ENCODE data around the gene SETD9. TPM values are rescaled to one million over a fixed set of nuclear protein-coding genes. Genes with fewer than 3 reads are reported as not detected.

Gene SETD9
- total RNA-seq, 2 donors from 2014 or later, result 4.5 to 12.1 TPM

DNA sequence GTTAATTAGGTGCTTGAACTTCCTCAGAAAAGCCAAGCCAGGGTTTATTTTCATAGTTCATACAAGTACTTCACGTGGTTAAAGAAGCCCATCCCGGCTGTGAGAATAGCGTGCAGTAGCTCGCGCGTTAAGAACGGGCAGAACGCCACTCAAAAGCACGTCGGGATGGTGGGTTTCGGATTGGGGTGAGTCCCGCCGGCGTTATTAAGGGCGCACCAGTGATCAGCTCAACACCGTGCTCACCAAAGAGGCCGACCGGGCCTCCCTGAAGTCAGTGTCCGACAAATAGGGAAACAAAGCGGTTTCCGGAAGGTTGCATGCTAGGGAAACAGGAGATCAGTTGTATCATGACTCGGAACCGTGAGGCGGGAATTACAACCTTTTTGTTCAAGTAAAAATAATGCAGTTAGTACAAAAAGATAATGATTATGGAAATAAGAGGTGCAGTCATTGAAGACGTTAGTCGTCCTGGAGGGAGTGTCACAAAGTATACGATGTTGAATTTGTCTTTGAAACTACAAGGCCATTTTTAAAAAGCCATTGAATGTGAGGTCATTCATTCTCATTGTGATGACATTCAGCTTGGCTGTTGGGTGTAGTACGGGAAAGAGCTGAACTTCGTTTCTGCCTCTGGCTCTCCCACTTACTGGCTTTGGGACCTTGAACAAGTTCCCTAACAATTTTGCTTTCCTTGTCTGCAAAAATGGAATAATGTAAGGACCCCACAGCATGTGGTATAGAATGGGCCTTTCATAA lies 992 bp downstream of the SETD9 start:
- H3K27ac Mint-ChIP-seq, result peak overlapping the region; percentile 94 to 99
- no peak for DNase-seq (ENCODE audit: low spot score)
- H3K36me3 Mint-ChIP-seq, result no peaks in the 10 kb centered on the region
- peaks cover 21 to 23% of the 10 kb centered on the region in 2 donors for H3K4me1 Mint-ChIP-seq (ENCODE audit: low read depth in 2 of 2)
- no peaks in the 10 kb centered on the region for H3K9me3 Mint-ChIP-seq
- ATAC-seq, result peak; percentile 3 to 35
- peaks cover 5 to 7% of the 10 kb centered on the region in 2 donors for H3K27me3 Mint-ChIP-seq
- H3K4me3 Mint-ChIP-seq, result peak overlapping the region; percentile 95

DNA sequence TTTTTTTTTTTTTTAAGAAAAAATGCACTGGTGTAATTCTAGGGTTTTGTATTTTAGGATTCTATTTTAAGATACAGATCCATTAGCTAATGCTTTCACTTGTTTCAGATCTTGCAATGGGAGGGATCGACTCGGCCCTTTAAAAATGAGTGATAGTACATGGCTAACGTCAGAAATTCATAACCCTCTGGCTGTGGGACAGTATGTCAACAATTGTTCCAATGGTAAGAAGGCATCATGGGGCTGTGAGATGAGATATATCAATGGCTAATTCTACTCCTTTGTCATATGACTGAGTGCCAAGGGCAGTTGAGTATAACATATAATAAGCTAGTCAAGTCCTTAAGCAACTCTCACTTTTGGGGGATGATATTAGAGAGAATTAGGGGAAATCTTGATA lies 4.4 kb downstream of the SETD9 start:
- peaks cover 22 to 24% of the 10 kb centered on the region in 2 donors for H3K4me1 Mint-ChIP-seq (ENCODE audit: low read depth in 2 of 2)
- H3K4me3 Mint-ChIP-seq, result no peak overlapping the region
- H3K9me3 Mint-ChIP-seq, result no peaks in the 10 kb centered on the region

DNA sequence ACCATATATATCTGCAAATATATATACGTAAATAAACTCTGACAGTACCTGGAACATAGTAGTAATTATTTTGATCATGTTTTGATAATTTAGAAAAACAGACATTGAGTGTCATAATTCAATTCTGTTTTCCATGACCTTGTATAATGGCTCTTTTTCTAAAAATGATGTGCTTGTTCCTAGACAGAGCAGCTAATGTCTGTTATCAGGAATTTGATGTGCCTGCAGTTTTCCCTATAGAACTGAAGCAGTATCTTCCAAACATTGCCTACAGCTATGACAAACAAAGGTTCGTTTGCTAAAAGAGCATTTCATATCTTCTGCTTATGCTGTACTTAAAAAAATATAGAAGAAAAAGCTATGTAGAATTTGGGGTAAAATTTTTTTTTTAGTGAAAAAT lies 5.3 kb downstream of the SETD9 start:
- Mint-ChIP-seq H3K9me3 (no peaks in the 10 kb centered on the region), H3K36me3 (no peaks in the 10 kb centered on the region), H3K27ac (no peak overlapping the region), H3K4me1 (ENCODE audit: low read depth in 2 of 2) (peaks cover 18 to 21% of the 10 kb centered on the region in 2 donors), H3K4me3 (no peak overlapping the region), H3K27me3 (no peaks in the 10 kb centered on the region)
- DNase-seq (ENCODE audit: low spot score), result no peak
- ATAC-seq, result no peak

More for the DNA sequence above, 4.4 kb downstream of the SETD9 start:
- no peaks in the 10 kb centered on the region for H3K27me3 Mint-ChIP-seq
- ATAC-seq, result no peak
- no peak for DNase-seq (ENCODE audit: low spot score)
- H3K27ac Mint-ChIP-seq, result no peak overlapping the region
- H3K36me3 Mint-ChIP-seq, result no peaks in the 10 kb centered on the region

DNA sequence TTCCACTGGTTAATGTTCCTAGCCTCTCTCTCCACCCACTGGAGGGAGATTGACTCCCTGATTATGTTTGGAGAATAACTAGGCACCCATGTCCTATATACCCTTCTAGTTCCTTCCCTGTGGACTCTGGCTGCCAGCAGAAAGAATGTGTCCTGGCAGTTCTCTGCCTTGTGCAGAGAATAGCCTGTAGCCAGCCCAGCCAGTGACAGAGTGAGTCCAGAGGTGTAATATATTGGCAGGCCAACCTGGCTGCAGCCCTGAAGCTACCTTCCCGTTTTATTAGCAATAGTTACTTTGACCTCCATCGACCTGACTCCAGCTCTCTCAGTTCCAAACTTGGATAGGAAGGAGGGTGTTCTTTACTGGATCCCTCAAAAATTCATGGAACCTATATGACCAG lies 8.1 kb downstream of the SETD9 start:
- DNase-seq (ENCODE audit: low spot score) (no peak), ATAC-seq (no peak)
- Mint-ChIP-seq H3K4me3 (no peak overlapping the region), H3K4me1 (ENCODE audit: low read depth in 2 of 2) (peaks cover 6 to 7% of the 10 kb centered on the region in 2 donors), H3K27me3 (no peaks in the 10 kb centered on the region), H3K27ac (no peak overlapping the region), H3K36me3 (peaks cover 4% of the 10 kb centered on the region), H3K9me3 (no peaks in the 10 kb centered on the region)

DNA sequence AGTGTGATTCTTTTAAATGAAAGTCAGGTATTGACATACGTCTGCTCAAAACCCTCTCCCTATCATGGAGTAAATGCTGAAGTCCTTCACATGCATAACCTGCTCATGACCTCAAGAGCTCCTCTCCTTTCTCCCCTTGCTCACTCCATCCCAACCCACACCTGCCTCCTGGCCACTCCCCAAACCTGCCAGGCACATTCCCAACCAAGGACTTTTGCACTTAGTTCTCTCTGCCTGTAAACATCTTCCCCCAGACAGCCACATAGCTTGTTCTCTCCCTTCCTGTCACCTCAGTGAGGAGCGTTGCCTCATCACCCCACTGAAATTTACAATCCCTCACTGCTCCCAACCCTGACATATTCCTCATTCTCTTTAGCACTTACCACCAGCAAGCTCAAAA lies 8.7 kb downstream of the SETD9 start:
- peaks cover 6 to 7% of the 10 kb centered on the region in 2 donors for H3K4me1 Mint-ChIP-seq (ENCODE audit: low read depth in 2 of 2)
- H3K27ac Mint-ChIP-seq, result no peak overlapping the region
- H3K4me3 Mint-ChIP-seq, result no peak overlapping the region

DNA sequence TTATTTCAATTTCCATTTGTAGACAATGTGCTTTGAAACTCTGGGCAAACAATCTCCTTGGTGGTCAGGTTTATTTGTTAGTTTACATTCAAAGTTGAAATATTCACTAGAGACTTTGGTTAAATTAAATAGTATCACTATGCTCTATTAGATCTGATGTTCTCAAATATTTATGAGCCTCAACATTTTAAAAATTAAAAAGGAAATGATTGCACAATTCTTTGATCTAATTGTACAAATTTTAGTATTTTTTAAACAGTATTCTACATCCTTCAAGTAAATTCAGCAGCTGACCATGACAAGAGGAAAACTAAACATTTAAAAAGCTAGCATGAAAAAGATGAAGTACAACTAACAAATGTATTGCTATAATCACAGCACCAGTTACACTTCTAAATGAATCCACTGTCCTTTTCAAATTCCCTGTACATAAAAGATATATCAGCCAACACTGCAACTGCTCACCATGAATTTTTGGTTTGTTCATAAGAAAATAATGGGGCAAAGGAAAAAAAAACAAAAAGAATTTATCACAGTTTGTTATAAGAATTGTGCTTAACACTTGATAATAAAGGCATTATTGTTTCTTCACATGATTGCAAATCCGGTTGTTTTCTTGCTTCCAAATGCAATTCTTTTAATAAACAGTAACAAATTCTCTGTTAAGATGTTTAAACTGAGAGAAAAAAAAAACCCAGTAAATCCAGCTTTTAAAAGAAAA lies 10.7 kb downstream of the SETD9 start:
- ATAC-seq, result no peak
- Mint-ChIP-seq H3K27ac (no peak overlapping the region), H3K4me1 (ENCODE audit: low read depth in 2 of 2) (peaks cover 6 to 7% of the 10 kb centered on the region in 2 donors), H3K27me3 (no peaks in the 10 kb centered on the region), H3K4me3 (no peak overlapping the region), H3K9me3 (no peaks in the 10 kb centered on the region), H3K36me3 (peaks cover 14% of the 10 kb centered on the region)
- no peak for DNase-seq (ENCODE audit: low spot score)

More for the DNA sequence above, 8.7 kb downstream of the SETD9 start:
- Mint-ChIP-seq H3K36me3 (peaks cover 8% of the 10 kb centered on the region), H3K27me3 (no peaks in the 10 kb centered on the region), H3K9me3 (no peaks in the 10 kb centered on the region)
- no peak for DNase-seq (ENCODE audit: low spot score)
- no peak for ATAC-seq

DNA sequence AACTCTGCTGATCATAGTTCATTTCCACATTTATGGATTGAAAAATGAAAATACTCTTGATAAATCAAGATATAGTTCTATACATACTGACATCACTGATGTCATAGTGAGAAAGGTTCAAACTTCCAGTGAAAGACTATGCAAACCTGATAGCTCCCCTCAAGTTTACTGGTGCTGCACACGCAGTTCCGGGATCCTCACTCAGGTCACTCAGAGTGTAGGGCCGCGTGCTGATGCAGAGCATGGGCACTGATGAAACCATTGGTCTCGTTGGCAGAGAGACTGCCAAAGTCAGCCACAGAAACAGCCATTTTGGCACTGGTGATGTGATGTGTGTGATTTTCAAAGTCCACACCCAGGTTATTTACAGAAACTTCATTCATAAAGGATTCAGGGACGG lies 13.5 kb downstream of the SETD9 start:
- no peaks in the 10 kb centered on the region for H3K27me3 Mint-ChIP-seq
- ATAC-seq (no peak), DNase-seq (ENCODE audit: low spot score) (no peak)
- peaks cover 16% of the 10 kb centered on the region for H3K36me3 Mint-ChIP-seq
- H3K4me3 Mint-ChIP-seq, result no peak overlapping the region
- H3K4me1 Mint-ChIP-seq (ENCODE audit: low read depth in 2 of 2), result peaks cover 6 to 7% of the 10 kb centered on the region in 2 donors
- no peak overlapping the region for H3K27ac Mint-ChIP-seq
- H3K9me3 Mint-ChIP-seq, result no peaks in the 10 kb centered on the region

DNA sequence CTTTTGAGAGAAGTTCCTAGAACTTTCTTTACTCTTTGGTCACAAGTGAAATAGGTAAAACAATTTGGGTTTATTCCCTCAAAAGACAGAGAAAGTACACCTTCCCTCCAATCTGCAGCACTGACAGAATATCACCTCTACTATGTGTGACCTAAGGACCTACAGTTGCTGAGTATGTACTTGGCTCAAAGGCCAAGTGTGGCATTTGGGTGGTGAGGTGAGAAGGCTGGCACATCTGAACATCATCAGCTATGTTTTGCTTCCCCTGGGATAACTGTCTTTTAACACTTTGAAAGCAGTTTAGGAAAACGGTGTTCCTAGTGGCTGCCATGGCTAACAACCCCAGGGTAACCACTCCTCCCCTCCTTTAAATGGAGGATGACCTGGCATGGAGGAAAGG lies 24.9 kb downstream of the SETD9 start:
- H3K4me1 Mint-ChIP-seq (ENCODE audit: low read depth in 2 of 2), result no peaks in the 10 kb centered on the region
- H3K9me3 Mint-ChIP-seq, result no peaks in the 10 kb centered on the region

DNA sequence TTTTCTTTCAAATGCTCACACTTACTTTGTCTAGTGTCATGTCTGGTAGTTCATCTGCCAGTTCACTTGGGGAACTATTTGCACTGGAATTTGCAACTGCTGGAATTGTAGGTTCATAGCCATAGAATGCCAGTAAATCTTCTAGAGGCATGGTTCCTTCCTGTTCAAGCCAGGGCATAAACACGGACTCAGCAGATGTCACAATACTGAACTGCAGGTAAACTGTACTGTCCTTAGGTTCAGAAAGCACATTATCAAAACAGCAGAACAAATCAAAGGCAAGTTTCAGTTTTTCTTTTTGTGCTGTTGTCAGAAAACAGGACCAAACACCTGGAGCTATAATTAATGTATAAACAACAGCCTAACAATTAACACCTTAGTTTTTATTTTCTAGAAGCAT lies 29.5 kb downstream of the SETD9 start:
- peaks cover 3 to 14% of the 10 kb centered on the region in 2 donors for H3K4me1 Mint-ChIP-seq (ENCODE audit: low read depth in 2 of 2)
- ATAC-seq (no peak), DNase-seq (ENCODE audit: low spot score) (no peak)
- H3K9me3 Mint-ChIP-seq, result no peaks in the 10 kb centered on the region
- peaks cover 29% of the 10 kb centered on the region for H3K36me3 Mint-ChIP-seq
- H3K27ac Mint-ChIP-seq, result no peak overlapping the region
- no peaks in the 10 kb centered on the region for H3K27me3 Mint-ChIP-seq
- H3K4me3 Mint-ChIP-seq, result no peak overlapping the region

More for the DNA sequence above, 24.9 kb downstream of the SETD9 start:
- DNase-seq (ENCODE audit: low spot score) (no peak), ATAC-seq (no peak)
- Mint-ChIP-seq H3K4me3 (no peak overlapping the region), H3K27me3 (no peaks in the 10 kb centered on the region), H3K36me3 (peaks cover 8% of the 10 kb centered on the region), H3K27ac (no peak overlapping the region)

DNA sequence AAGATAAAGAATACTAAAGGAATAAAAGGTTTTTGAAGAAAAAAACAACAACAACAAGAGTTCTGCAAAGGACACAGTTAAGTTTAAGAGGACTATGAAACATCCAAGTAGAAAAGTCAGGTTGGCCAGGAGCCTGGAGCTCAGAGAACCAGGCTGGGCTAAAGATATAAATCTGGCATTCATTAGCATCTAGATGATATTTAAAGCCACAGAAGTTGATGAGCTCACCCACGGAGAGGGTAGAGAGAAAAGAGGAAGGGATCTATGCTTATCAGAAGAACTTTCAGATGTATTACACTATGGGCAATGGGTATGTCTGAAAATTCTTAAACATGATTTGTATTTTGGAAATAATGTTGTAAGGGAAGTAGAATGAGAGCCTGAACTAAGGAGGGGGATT lies 32.6 kb downstream of the SETD9 start:
- H3K27ac Mint-ChIP-seq, result no peak overlapping the region
- peaks cover 31% of the 10 kb centered on the region for H3K36me3 Mint-ChIP-seq
- no peaks in the 10 kb centered on the region for H3K9me3 Mint-ChIP-seq
- peaks cover 3 to 14% of the 10 kb centered on the region in 2 donors for H3K4me1 Mint-ChIP-seq (ENCODE audit: low read depth in 2 of 2)
- H3K27me3 Mint-ChIP-seq, result no peaks in the 10 kb centered on the region
- H3K4me3 Mint-ChIP-seq, result no peak overlapping the region
- DNase-seq (ENCODE audit: low spot score) (no peak), ATAC-seq (no peak)

DNA sequence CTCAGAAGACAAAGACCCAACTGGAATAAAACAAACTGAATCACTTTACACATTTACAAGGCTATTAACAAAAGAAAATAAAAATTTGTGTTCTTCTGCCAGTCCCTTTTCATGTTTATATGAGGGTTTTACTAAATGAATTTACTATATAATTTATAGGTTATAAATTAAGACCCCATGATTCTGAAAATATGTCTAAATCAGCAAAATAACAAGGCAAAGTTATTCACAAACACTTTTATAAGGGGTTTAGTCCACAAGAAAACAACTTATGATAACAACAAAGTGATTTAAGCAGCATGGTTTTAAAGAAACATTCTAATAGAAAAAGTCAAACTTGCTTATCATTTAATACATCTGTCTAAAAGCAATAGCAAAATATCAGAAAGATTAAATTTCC lies 37.7 kb downstream of the SETD9 start:
- no peak for DNase-seq (ENCODE audit: low spot score)
- H3K4me1 Mint-ChIP-seq (ENCODE audit: low read depth in 2 of 2), result peaks cover 13 to 22% of the 10 kb centered on the region in 2 donors
- no peak overlapping the region for H3K4me3 Mint-ChIP-seq
- no peaks in the 10 kb centered on the region for H3K27me3 Mint-ChIP-seq
- no peak overlapping the region for H3K27ac Mint-ChIP-seq
- peaks cover 20% of the 10 kb centered on the region for H3K36me3 Mint-ChIP-seq
- no peaks in the 10 kb centered on the region for H3K9me3 Mint-ChIP-seq
- ATAC-seq, result no peak

DNA sequence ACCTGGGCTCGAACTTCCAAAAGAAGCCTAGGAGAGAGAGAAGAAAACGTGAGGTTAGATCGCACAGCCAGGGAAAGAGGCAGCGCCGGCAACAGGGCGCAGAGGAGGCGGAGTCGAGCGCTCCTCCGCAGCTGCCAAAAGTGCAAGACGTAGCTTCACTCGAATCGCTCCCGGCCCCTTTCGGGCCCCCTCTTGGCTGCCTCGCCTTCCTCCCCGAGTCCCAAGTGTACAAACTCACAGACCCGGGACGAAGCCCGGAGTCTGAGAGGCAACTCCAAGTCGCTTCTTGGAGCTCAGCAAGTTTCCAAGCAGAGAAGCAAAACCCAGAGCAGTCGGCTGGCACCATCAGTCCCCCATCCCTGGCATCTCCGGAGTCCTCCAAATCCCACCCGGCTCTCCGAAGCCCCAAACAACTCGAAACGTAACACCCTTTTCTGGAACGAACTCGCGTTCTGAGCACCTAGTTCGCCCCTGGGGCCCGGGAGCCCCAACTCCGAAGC lies 41.3 kb downstream of the SETD9 start:
- peak in 1 of 2 donors; percentile 44 for ATAC-seq
- DNase-seq (ENCODE audit: low spot score), result no peak
- H3K36me3 Mint-ChIP-seq, result peaks cover 9% of the 10 kb centered on the region
- peaks cover 18 to 26% of the 10 kb centered on the region in 2 donors for H3K4me1 Mint-ChIP-seq (ENCODE audit: low read depth in 2 of 2)
- peak overlapping the region; percentile 61 to 82 for H3K27ac Mint-ChIP-seq
- H3K9me3 Mint-ChIP-seq, result no peaks in the 10 kb centered on the region
- peaks cover 13 to 23% of the 10 kb centered on the region in 2 donors for H3K27me3 Mint-ChIP-seq
- peak overlapping the region; percentile 89 for H3K4me3 Mint-ChIP-seq

DNA sequence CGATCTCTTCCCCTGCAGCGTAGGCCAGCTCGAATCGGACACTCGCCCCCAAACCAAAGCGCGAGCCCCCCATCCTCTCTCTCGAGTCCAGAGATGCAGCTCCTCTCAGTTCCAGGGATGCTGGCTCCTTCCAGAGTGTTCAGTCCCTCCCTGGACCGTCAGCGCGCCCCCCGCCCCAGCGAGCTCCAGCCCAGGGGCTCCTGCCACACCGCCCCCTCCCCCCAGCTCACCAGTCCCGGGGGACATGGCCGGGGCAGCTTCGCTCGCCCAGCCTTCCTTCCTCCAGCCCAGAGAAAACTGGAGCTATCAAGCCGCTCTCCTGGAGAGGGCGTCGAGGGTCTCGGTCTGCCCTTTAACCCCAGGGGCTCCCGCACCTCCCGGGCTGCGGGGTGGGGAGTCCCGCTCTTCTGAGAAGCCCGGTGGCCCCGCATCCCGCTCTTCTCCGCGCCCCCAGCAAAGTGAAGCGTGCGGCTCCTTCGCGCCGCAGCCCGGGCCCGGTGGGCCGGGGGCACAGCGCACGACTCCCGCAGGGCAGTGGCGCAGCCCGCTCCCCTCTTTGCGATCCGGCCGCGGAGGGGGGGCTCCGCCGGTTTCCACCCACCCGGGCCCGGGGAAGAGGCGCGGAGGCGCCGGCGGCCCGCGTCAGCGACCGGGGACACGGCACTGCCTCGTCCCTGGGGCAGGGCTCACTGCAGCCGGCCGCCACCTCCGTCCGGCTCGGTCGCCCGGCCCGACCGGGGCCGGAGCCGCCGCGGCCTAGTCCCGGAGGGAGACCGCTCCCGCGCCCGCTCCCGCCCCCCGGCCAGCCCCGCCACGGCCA lies 41.9 kb downstream of the SETD9 start:
- peaks cover 4% of the 10 kb centered on the region for H3K36me3 Mint-ChIP-seq
- DNase-seq (ENCODE audit: low spot score) (no peak), ATAC-seq (peak; percentile 69 to 76)
- H3K4me1 Mint-ChIP-seq (ENCODE audit: low read depth in 2 of 2), result peaks cover 18 to 26% of the 10 kb centered on the region in 2 donors
- peaks cover 16 to 30% of the 10 kb centered on the region in 2 donors for H3K27me3 Mint-ChIP-seq
- H3K4me3 Mint-ChIP-seq, result peak overlapping the region; percentile 89
- H3K9me3 Mint-ChIP-seq, result no peaks in the 10 kb centered on the region
- H3K27ac Mint-ChIP-seq, result peak overlapping the region; percentile 61 to 82
